SK-N-SH (cell line): ENCODE data around the gene OR5M8.

ENCODE experiments used
- CTCF ChIP-seq: fragments of 200-600 bp; sonication (generic); IDR thresholded peaks from 2 replicates; pipeline ENCODE4 v1.6.1; 2017; ENCODE audit warnings: antibody characterized with exemption, mild to moderate bottlenecking, moderate library complexity
- EP300 ChIP-seq, 2 experiments: IDR thresholded peaks; 2 replicates each; pipeline versions ENCODE4 v1.4.0 to v1.6.1; 2012; ENCODE audit warnings: borderline replicate concordance in 1 of 2, low read depth in 1 of 2, low read length in 1 of 2
- FOSL2 ChIP-seq: IDR thresholded peaks from 2 replicates; pipeline ENCODE4 v1.4.0; 2012; ENCODE audit warnings: low read depth, mild to moderate bottlenecking, moderate library complexity, borderline replicate concordance
- FOXJ3 ChIP-seq: sonication (generic); formaldehyde crosslinking; IDR thresholded peaks from 2 replicates; pipeline ENCODE4 v1.5.1; 2020; ENCODE audit warnings: mild to moderate bottlenecking, missing genetic modification reagents
- FOXM1 ChIP-seq: IDR thresholded peaks from 2 replicates; pipeline ENCODE4 v1.4.0; 2012; ENCODE audit warnings: low read depth, mild to moderate bottlenecking
- JUND ChIP-seq: IDR thresholded peaks from 2 replicates; pipeline ENCODE4 v1.4.0; 2012
- MAX ChIP-seq: IDR thresholded peaks from 2 replicates; pipeline ENCODE4 v1.4.0; 2012; ENCODE audit warnings: low read depth
- POLR2AphosphoS5 ChIP-seq: IDR thresholded peaks from 2 replicates; pipeline ENCODE4 v1.6.1; 2012; ENCODE audit warnings: low read depth, low read length
- RAD21 ChIP-seq: IDR thresholded peaks from 2 replicates; pipeline ENCODE4 v1.6.1; 2012; ENCODE audit warnings: mild to moderate bottlenecking, low read length
- REST ChIP-seq: IDR thresholded peaks from 2 replicates; pipeline ENCODE4 v1.6.1; 2012; ENCODE audit warnings: mild to moderate bottlenecking, low read depth, low read length, moderate library complexity
- SIN3A ChIP-seq: IDR thresholded peaks from 2 replicates; pipeline ENCODE4 v1.6.1; 2012; ENCODE audit warnings: low read depth, mild to moderate bottlenecking, low read length, moderate library complexity, borderline replicate concordance
- SMC3 ChIP-seq: IDR thresholded peaks from 2 replicates; pipeline ENCODE4 v1.6.1; 2012; ENCODE audit warnings: low read depth, low read length, improper control_type of control experiment
- TCF12 ChIP-seq: IDR thresholded peaks from 2 replicates; pipeline ENCODE4 v1.4.0; 2012
- USF2 ChIP-seq: fragments of 150-350 bp; IDR thresholded peaks from 2 replicates; pipeline ENCODE4 v1.6.1; 2017; ENCODE audit warnings: antibody characterized with exemption, low read length, low read depth, borderline replicate concordance

- no peak for TF ChIP-seq FOXJ3 (CRISPR knock-in tag)
- TF ChIP-seq POLR2AphosphoS5 = no peak
- TF ChIP-seq CTCF = no peak
- TF ChIP-seq EP300 (IDR thresholded peaks at IDR 0.05; ENCODE audit: borderline replicate concordance in 1 of 2, low read depth in 1 of 2, low read length in 1 of 2) = no peak
- no peak for TF ChIP-seq SIN3A
- TF ChIP-seq USF2 = no peak
- no peak for TF ChIP-seq TCF12
- no peak for TF ChIP-seq FOXM1
- TF ChIP-seq SMC3 = no peak
- TF ChIP-seq FOSL2 = no peak
- TF ChIP-seq MAX = no peak
- no peak for TF ChIP-seq REST
- no peak for TF ChIP-seq JUND
- TF ChIP-seq RAD21 = no peak
These were observed 16.4 kb downstream of the OR5M8 start for GRCh38 chr11:56474729-56475235.
